GM18909 (cell line): ENCODE data around the gene KRT86.

Experiments
- ATAC-seq: cut with Tn5 transposase; IDR thresholded peaks from one replicate; pipeline ENCODE4 v1.9.1; 2021; ENCODE audit warnings: mild to moderate bottlenecking; ENCODE audit not compliant: unreplicated experiment, poor library complexity

The KRT86 gene

DNA sequence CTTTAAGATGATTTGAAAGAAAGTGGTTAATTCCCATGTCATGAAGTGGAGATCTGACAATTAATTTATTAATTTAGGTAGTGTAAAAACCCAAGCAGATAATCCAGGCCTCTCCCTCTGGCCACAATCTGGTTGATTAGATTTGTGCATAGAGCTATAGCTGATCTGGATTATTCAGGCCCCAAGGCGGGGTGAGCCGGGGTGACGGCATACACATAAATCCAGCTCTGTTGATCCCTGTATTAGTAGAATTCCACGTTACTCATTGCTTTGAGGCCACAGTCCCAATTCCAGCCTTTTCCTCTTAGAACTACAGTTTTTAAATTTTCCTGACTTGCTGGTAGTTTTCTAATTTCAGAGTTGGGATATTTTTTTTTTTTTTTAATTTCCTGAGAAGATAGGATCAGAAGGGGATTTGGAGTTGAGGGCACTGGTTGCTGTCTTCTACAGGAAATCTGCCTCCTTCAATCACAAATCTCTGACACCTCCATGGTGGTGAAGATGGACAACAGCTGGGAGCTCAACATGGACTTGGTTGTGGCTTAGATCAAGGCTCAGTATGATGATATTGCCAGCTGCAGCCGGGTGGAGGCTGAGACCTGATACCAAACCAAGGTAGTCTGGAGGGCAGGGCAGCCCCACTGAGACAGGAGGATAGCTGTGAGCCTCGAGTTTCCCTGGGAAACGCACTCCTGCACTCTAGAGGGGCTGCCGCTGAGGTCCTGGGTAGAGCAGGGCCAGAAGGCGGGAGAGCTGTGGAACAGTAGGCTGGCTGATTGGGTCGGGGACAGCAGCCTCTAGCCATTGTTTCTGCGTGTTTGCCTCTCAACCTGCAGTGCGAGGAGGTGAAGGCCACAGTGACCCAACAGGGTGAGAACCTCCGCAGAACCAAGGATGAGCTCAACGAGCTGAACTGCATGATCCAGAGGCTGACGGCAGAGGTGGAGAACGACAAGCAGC is 73.4 kb downstream of the KRT86 start:
- ATAC-seq: no peak

DNA sequence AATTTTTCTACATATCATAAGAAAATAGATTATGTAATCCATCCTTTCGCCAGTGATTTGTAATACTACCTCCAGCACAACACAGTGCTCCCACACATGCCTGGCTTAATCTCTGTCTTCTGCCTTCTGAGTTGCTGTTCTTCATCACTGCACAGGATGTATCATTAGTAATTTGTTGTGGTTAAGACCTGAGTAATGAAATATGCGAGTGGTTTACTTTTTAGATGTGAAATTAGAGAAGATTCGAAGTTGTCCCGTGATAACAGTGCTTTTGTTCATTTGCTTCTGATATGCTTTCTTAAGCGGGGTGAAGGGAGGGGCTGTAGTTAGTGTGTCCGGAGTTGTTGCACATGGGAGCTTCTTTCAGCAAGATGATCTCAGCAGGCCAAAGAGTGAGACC is 74.8 kb downstream of the KRT86 start:
- no peak for ATAC-seq

GRCh38 chr12:52350021-52350620 is 75.7 kb downstream of the KRT86 start:
- no peak for ATAC-seq

- no peak for ATAC-seq
Observed at GRCh38 chr12:52350786-52351185, 76.3 kb downstream of the KRT86 start.

- no peak for ATAC-seq
Observed at GRCh38 chr12:52351196-52352059, 77.0 kb downstream of the KRT86 start.

GRCh38 chr12:52352951-52353350 is 78.5 kb downstream of the KRT86 start:
- ATAC-seq: no peak

GRCh38 chr12:52353766-52354165 is 79.3 kb downstream of the KRT86 start:
- no peak for ATAC-seq

- ATAC-seq: no peak
Observed at GRCh38 chr12:52354200-52354599, 79.8 kb downstream of the KRT86 start.

DNA sequence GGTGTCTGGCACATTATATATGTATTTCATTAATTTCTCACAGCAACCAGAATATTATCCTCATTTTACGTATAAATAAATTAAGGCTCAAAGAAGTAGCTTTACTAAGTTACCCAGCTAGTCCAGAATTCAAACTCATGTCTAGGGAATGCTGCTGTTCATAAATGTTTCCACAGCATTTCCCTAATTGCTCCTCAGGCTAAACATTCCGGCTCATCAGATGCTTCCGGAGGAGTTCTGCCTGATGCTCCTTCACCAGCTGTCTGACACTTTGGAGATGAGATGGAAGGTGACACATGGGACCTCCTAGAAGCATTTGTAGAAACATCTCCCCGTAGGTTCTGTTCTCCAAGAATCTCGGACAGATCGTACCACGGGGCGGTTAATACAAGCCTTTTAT is 80.7 kb downstream of the KRT86 start:
- ATAC-seq: no peak

DNA sequence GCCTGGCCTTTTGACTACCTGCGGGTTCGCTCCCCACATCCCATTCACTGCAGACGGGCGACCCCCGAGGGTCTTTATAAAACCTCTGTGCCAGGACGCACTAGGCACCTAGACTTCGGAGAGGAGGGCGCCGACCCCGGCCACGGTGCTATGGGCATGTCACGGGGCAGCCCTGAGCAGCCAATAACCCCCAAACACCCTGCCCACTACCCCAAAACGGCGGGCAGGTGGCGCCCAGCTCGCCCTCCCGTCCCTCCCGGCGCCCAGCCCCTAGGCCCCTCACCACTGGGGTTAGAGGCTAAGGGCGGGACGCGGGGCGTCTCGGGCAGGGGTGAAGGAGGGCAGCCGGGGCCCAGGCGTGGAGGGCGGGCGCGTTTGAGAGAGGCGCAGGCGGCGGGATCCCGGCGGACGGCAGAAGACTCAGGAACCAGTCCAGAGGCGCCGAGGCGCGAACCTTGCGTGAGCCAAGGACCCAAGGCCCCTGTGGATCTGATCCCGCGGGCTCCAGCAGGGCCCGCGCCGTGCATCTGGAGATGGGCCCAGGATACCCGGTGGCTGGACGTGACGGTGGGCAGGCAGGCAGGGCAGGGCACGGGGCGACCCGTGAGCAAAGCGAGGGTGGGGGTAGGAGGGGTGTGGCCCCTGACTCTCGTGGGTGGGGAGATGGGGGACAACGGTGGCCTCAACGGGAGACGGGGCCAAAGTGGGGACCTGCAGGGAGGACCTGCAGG is 81.8 kb downstream of the KRT86 start:
- no peak for ATAC-seq

GRCh38 chr12:52356762-52357580 is 82.5 kb downstream of the KRT86 start:
- no peak for ATAC-seq
